Endothelial cell of umbilical vein (primary cell): ENCODE results near the gene SLC38A2.

Experiments
- EZH2 ChIP-seq: IDR thresholded peaks from 2 replicates; pipeline ENCODE4 v1.6.1; 2012; ENCODE audit warnings: borderline replicate concordance, low read depth, mild to moderate bottlenecking, moderate library complexity, low read length, inconsistent platforms; ENCODE audit not compliant: severe bottlenecking
- JUN ChIP-seq: IDR thresholded peaks from 2 replicates; pipeline ENCODE4 v1.6.1; 2011; ENCODE audit warnings: borderline replicate concordance, low read depth; ENCODE audit not compliant: insufficient read length, insufficient read depth
- POLR2A ChIP-seq: IDR thresholded peaks from 2 replicates; pipeline ENCODE4 v1.6.1; 2012; ENCODE audit warnings: low read depth, mild to moderate bottlenecking, control low read depth, low read length
- TF ChIP-seq, protein P1 (sequence below), 2 donors: IDR thresholded peaks; 1 replicate in 1 of 2; 2 replicates in 1 of 2; pipeline ENCODE4 v1.5.1; 2011; ENCODE audit warnings: low read length in 2 of 2, mild to moderate bottlenecking in 2 of 2, moderate library complexity in 2 of 2, control low read depth in 1 of 2, inconsistent platforms in 1 of 2, low read depth in 1 of 2; ENCODE audit not compliant: insufficient read depth in 1 of 2; ENCODE audit errors: extremely low read depth in 1 of 2
- TF ChIP-seq, protein P2 (sequence below): IDR thresholded peaks from 2 replicates; pipeline ENCODE4 v1.6.1; 2011; ENCODE audit not compliant: insufficient read depth, insufficient read length

DNA sequence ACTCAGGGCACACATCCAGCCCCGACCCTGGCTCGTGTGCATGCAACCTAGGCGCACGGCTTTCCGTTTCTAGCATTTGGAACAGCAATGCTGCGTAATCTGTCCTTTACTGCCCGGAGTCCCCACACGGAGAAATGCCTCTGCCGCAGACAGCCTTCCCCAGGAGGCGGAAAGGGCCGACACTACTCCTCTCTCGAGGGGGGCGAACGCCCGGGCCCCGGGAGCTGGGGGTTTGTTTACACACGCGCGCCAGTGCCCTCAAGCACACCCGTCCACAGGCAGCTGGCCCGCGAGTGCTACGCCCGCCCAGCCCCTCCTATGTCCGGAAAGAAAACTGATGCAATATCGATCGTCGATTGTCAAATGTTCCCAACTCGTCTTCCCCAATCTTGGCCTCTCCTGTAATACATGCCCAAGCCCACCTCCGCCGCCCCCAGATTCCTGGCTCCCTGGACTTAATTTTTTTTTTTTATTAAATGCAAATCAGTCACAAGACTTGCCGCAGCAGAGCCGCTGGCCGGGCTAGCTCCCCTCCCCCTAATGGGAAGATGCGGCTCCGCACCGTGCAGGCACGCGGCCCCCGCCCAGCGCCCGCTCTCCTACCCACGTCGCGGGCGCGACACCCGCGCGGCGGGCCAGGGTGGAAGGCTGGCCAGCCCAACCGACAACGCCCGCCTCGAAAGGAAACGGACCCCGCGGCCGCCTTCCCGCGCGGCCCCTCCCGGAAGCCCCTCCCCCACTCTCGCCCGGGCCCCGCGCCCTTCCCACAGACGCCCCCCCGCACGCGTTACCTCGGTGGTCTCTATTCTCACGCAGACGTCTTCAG is 642 bp downstream of the SLC38A2 start:
- TF ChIP-seq, protein P1, sequence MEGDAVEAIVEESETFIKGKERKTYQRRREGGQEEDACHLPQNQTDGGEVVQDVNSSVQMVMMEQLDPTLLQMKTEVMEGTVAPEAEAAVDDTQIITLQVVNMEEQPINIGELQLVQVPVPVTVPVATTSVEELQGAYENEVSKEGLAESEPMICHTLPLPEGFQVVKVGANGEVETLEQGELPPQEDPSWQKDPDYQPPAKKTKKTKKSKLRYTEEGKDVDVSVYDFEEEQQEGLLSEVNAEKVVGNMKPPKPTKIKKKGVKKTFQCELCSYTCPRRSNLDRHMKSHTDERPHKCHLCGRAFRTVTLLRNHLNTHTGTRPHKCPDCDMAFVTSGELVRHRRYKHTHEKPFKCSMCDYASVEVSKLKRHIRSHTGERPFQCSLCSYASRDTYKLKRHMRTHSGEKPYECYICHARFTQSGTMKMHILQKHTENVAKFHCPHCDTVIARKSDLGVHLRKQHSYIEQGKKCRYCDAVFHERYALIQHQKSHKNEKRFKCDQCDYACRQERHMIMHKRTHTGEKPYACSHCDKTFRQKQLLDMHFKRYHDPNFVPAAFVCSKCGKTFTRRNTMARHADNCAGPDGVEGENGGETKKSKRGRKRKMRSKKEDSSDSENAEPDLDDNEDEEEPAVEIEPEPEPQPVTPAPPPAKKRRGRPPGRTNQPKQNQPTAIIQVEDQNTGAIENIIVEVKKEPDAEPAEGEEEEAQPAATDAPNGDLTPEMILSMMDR (IDR thresholded peaks at IDR 0.05; ENCODE audit: extremely low read depth in 1 of 2, insufficient read depth in 1 of 2, low read depth in 1 of 2, low read length in 2 of 2): no peak
- TF ChIP-seq POLR2A (peak; percentile 46), EZH2 (no peak), JUN (no peak)
- TF ChIP-seq, protein P2, sequence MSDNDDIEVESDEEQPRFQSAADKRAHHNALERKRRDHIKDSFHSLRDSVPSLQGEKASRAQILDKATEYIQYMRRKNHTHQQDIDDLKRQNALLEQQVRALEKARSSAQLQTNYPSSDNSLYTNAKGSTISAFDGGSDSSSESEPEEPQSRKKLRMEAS: no peak
